Endothelial cell of umbilical vein (primary cell): Measurements from ENCODE around the gene MYCBP2. TPM values are rescaled to one million over a fixed set of nuclear protein-coding genes. Genes with fewer than 3 reads are reported as not detected.

ENCODE experiments used
- BruUV-seq: library from RNA; stranded (reverse); fragments of 400-500 nt; replicated peaks from 2 replicates; lab custom pipeline; 2021; lab: Mats Ljungman, UMichigan
- CTCF ChIA-PET: fragments of 300-600, 350-600 bp; sonication (Branson Sonifier 250); formaldehyde crosslinking; loops from one replicate; lab custom pipeline; 2021; ENCODE audit warnings: antibody characterized with exemption, inconsistent platforms; lab: Charles Lee
- POLR2A ChIA-PET: fragments of 300-600, 350-600 bp; sonication (Branson Sonifier 250); formaldehyde crosslinking; loops from one replicate; lab custom pipeline; 2021; ENCODE audit warnings: antibody characterized with exemption, inconsistent platforms; lab: Charles Lee
- DNase-seq: peaks from one replicate; pipeline ENCODE4 v3.0.0-alpha.2; 2011; ENCODE audit warnings: low read depth, low spot score
- FAIRE-seq: peaks from 2 replicates; lab custom pipeline; 2011; peaks lifted over from hg19 to GRCh38; lab: Jason Lieb, UNC
- H2AFZ ChIP-seq: 2 replicates; pipeline ENCODE4 v1.6.0; 2012; ENCODE audit warnings: low read depth, low read length, control low read depth, inconsistent platforms
- H3K27ac ChIP-seq: 2 replicates; pipeline ENCODE4 v1.5.1; 2011; ENCODE audit warnings: low read depth, mild to moderate bottlenecking, control low read depth, low read length, moderate library complexity; ENCODE audit not compliant: insufficient read depth
- H3K27me3 ChIP-seq, 2 experiments: 2 replicates each; pipeline versions ENCODE4 v1.6.0 to v1.6.1; 2011; ENCODE audit warnings: low read length in 2 of 2, mixed read lengths in 1 of 2; ENCODE audit not compliant: control insufficient read depth in 2 of 2, insufficient read depth in 2 of 2
- H3K36me3 ChIP-seq, 2 experiments: 2 replicates in 1 of 2; 3 replicates in 1 of 2; pipeline ENCODE4 v1.5.1; 2011; ENCODE audit warnings: low read length in 2 of 2, mild to moderate bottlenecking in 1 of 2, moderate library complexity in 1 of 2; ENCODE audit not compliant: control insufficient read depth in 2 of 2, insufficient read depth in 2 of 2; ENCODE audit errors: extremely low read depth in 1 of 2
- H3K4me1 ChIP-seq: 3 replicates; pipeline ENCODE4 v1.5.1; 2011; ENCODE audit warnings: mild to moderate bottlenecking, low read length; ENCODE audit not compliant: control insufficient read depth, insufficient read depth; ENCODE audit errors: extremely low read depth
- H3K4me2 ChIP-seq: 2 replicates; pipeline ENCODE4 v1.6.1; 2011; ENCODE audit warnings: low read length, control low read depth, mixed read lengths; ENCODE audit not compliant: insufficient read depth
- H3K4me3 ChIP-seq, 3 experiments: fragments of 200-600 bp in 1 of 3; sonication (generic), shearing (Covaris generic) in 1 of 3; replicated peaks in 1 of 3; 2 replicates each; pipeline ENCODE4 v1.5.1; 2011 to 2016; ENCODE audit warnings: control low read depth in 3 of 3, low read length in 3 of 3, mild to moderate bottlenecking in 2 of 3, inconsistent platforms in 1 of 3, low read depth in 1 of 3, moderate library complexity in 1 of 3; ENCODE audit not compliant: insufficient read depth in 1 of 3
- H3K79me2 ChIP-seq: 2 replicates; pipeline ENCODE4 v1.6.0; 2012; ENCODE audit warnings: low read length, inconsistent platforms; ENCODE audit not compliant: control insufficient read depth, insufficient read depth
- H3K9ac ChIP-seq: replicated peaks from 2 replicates; pipeline ENCODE3; 2011; ENCODE audit warnings: low read length, control low read depth; ENCODE audit not compliant: insufficient read depth; ENCODE audit errors: extremely low read depth
- H3K9me1 ChIP-seq: replicated peaks from 3 replicates; pipeline ENCODE4 v1.6.0; 2011; ENCODE audit warnings: mild to moderate bottlenecking, low read length; ENCODE audit not compliant: control insufficient read depth, insufficient read depth; ENCODE audit errors: extremely low read depth
- H3K9me3 ChIP-seq: replicated peaks from 2 replicates; pipeline ENCODE4 v1.5.1; 2012; ENCODE audit warnings: low read length, inconsistent platforms; ENCODE audit not compliant: control insufficient read depth, insufficient read depth
- H4K20me1 ChIP-seq: replicated peaks from 2 replicates; pipeline ENCODE3; 2011; ENCODE audit warnings: mild to moderate bottlenecking, low read length; ENCODE audit not compliant: control insufficient read depth, insufficient read depth; ENCODE audit errors: extremely low read depth
- CTCF ChIP-seq, 2 donors: IDR thresholded peaks; 1 replicate in 1 of 2; 2 replicates in 1 of 2; pipeline ENCODE4 v1.5.1; 2011; ENCODE audit warnings: low read length in 2 of 2, mild to moderate bottlenecking in 2 of 2, moderate library complexity in 2 of 2, control low read depth in 1 of 2, inconsistent platforms in 1 of 2, low read depth in 1 of 2; ENCODE audit not compliant: insufficient read depth in 1 of 2; ENCODE audit errors: extremely low read depth in 1 of 2
- EZH2 ChIP-seq: IDR thresholded peaks from 2 replicates; pipeline ENCODE4 v1.6.1; 2012; ENCODE audit warnings: borderline replicate concordance, low read depth, mild to moderate bottlenecking, moderate library complexity, low read length, inconsistent platforms; ENCODE audit not compliant: severe bottlenecking
- FOS ChIP-seq: IDR thresholded peaks from 2 replicates; pipeline ENCODE4 v1.6.1; 2011; ENCODE audit warnings: mild to moderate bottlenecking, low read length, moderate library complexity, borderline replicate concordance; ENCODE audit not compliant: insufficient read depth
- GATA2 ChIP-seq: IDR thresholded peaks from 2 replicates; pipeline ENCODE4 v1.7.0; 2011; ENCODE audit warnings: low read depth, mild to moderate bottlenecking, moderate library complexity, mixed read lengths, low read length; ENCODE audit not compliant: insufficient read length, insufficient read depth
- JUN ChIP-seq: IDR thresholded peaks from 2 replicates; pipeline ENCODE4 v1.6.1; 2011; ENCODE audit warnings: borderline replicate concordance, low read depth; ENCODE audit not compliant: insufficient read length, insufficient read depth
- MYC ChIP-seq: IDR thresholded peaks from one replicate; pipeline ENCODE4 v1.6.1; 2011; ENCODE audit warnings: mild to moderate bottlenecking, low read depth, low read length
- POLR2A ChIP-seq: IDR thresholded peaks from 2 replicates; pipeline ENCODE4 v1.6.1; 2012; ENCODE audit warnings: low read depth, mild to moderate bottlenecking, control low read depth, low read length
- POLR2AphosphoS5 ChIP-seq: IDR thresholded peaks from 2 replicates; pipeline ENCODE4 v1.6.1; 2012; ENCODE audit warnings: low read depth, mild to moderate bottlenecking, control low read depth, low read length, moderate library complexity; ENCODE audit not compliant: insufficient read depth
- dilution Hi-C: fragments of 300-500 bp; cut with MboI; formaldehyde crosslinking; loops from one replicate; pipeline ENCODE4 v1.15.0; 2019; ENCODE audit warnings: low sequenced_read_pairs; ENCODE audit not compliant: extremely low pct_ligation_motif_present
- intact Hi-C: fragments of 100-400 bp; cut with micrococcal nuclease; formaldehyde crosslinking; loops from one replicate; pipeline ENCODE4 v1.10.0; 2022
- polyA plus RNA-seq, 4 experiments: library from polyadenylated mRNA; depleted of rRNA in 3 of 4; stranded (reverse) in 3 of 4; unstranded in 1 of 4; fragments of >200 nt; gene quantifications; 2 replicates each; pipeline versions ENCODE4 v1.2.1 to v1.2.3, GENCODE V29; 2011 to 2012; ENCODE audit warnings: missing spikeins in 1 of 4
- total RNA-seq: library from RNA; stranded (reverse); gene quantifications from 2 replicates; pipeline ENCODE4 v1.2.3, GENCODE V29; 2021
- TF ChIP-seq, protein P1 (sequence below): IDR thresholded peaks from 2 replicates; pipeline ENCODE4 v1.6.1; 2011; ENCODE audit not compliant: insufficient read depth, insufficient read length

MYCBP2 gene
- total and polyA plus RNA-seq, 2 donors (not counting 3 experiments of a cell fraction or from before 2014, with no cell fraction given) = 30.5 to 89.8 TPM

DNA sequence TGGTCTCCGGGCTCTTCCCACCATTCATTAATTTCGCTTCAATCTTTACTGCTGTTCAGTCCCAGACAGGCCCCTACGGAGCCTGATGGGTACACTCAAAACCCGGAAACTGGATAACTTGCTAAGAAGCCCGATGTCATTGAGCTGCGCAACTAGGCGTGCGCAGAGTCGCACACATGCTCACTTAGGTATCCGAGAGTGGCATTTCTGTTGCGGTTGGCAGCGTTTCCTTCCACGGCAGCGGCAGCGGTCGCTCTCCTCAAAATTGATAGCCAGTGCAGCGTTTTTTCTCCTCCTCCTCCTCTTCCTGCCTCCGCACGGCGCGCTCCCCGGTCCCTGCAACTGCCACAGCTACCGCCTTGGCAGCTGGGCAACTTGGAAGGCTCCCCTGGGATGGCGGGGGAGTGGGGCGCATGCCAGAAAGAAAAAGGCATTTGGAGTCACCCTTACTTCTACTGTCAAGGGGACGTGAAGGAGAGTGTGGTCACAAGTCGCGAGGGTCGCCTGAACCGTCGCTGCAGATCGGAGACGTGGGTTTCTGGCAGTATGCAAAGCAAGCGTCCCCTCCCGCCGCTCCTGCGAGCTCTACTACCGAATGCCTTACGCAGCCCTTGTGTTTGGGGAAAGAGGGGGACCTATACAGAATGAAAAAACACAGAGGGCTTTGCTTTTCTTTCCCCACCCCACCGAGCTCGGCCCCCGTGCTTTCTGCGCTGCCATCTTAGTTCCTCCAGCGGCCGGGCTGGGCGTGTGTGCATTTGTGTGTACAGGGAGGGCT lies 2.4 kb upstream of the MYCBP2 start:
- FAIRE-seq (peak; percentile 90), DNase-seq (peak; percentile 94)
- ChIA-PET CTCF (interaction anchor here (0.8 to 3.7 kb wide), 4 partner anchors 12 to 164 kb away, joined by 3 to 27 read pairs (median 3); no protein-coding TSS in a partner anchor), POLR2A (interaction anchor here (1.0 kb wide), 1 partner anchor 149 kb away, joined by 3 read pairs; no protein-coding TSS in a partner anchor)
- Histone ChIP-seq H3K27me3 (peaks cover 0 to 5% of the 10 kb centered on the region in 2 experiments), H4K20me1 (no peaks in the 10 kb centered on the region), H3K79me2 (peaks cover 22% of the 10 kb centered on the region), H3K4me1 (peaks cover 31% of the 10 kb centered on the region), H3K4me3 (peak overlapping the region; percentile 67 to 90 (median 69)), H3K9ac (peak overlapping the region; percentile 81), H3K9me1 (no peaks in the 10 kb centered on the region), H2AFZ (peak overlapping the region; percentile 95), H3K4me2 (peak overlapping the region; percentile 98), H3K27ac (peak overlapping the region; percentile 75), H3K36me3 (no peaks in the 10 kb centered on the region), H3K9me3 (no peaks in the 10 kb centered on the region)
- intact Hi-C loops = loop anchor here (1.0 to 5.0 kb wide), 5 partner anchors 147 to 1792 kb away; partner anchors contain the start of genes COMMD6 and SLAIN1
- TF ChIP-seq POLR2AphosphoS5 (peak; percentile 39), FOS (no peak), POLR2A (peak; percentile 9), MYC (peak; percentile 57)
- TF ChIP-seq, protein P1, sequence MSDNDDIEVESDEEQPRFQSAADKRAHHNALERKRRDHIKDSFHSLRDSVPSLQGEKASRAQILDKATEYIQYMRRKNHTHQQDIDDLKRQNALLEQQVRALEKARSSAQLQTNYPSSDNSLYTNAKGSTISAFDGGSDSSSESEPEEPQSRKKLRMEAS = peak; percentile 46
- BruUV-seq = no TSS peak
- dilution Hi-C loops = no loop called here

- POLR2A ChIA-PET = interaction anchor here (1.0 kb wide), 1 partner anchor 149 kb away, joined by 3 read pairs; no protein-coding TSS in a partner anchor
- H3K9ac ChIP-seq = peak overlapping the region; percentile 25
- no TSS peak for BruUV-seq
- H2AFZ ChIP-seq = peak overlapping the region; percentile 95
- H3K4me2 ChIP-seq = peak overlapping the region; percentile 98
- CTCF ChIA-PET = interaction anchor here (0.8 to 3.7 kb wide), 3 partner anchors 12 to 164 kb away, joined by 3 to 27 read pairs (median 3); no protein-coding TSS in a partner anchor
- peaks cover 28% of the 10 kb centered on the region for H3K79me2 ChIP-seq
- H3K27ac ChIP-seq = peak overlapping the region; percentile 75
- FAIRE-seq (no peak), DNase-seq (no peak)
- peak overlapping the region; percentile 67 to 90 (median 69) for H3K4me3 ChIP-seq
- H3K27me3 ChIP-seq = peaks cover 0 to under 1% of the 10 kb centered on the region in 2 experiments
- H3K36me3 ChIP-seq = no peaks in the 10 kb centered on the region
- H3K9me1 ChIP-seq = no peaks in the 10 kb centered on the region
- peaks cover 31% of the 10 kb centered on the region for H3K4me1 ChIP-seq
- no peak for TF ChIP-seq EZH2
- no peak for TF ChIP-seq GATA2
- TF ChIP-seq, protein P1 = no peak
- TF ChIP-seq FOS = no peak
- TF ChIP-seq CTCF (IDR thresholded peaks at IDR 0.05; ENCODE audit: extremely low read depth in 1 of 2, insufficient read depth in 1 of 2, low read depth in 1 of 2, low read length in 2 of 2) = no peak
- TF ChIP-seq JUN = no peak
- no peak for TF ChIP-seq POLR2A
- TF ChIP-seq POLR2AphosphoS5 = no peak
- TF ChIP-seq MYC = no peak
- intact Hi-C loops = loop anchor here (1.0 to 5.0 kb wide), 5 partner anchors 146 to 1791 kb away; partner anchors contain the start of genes COMMD6 and SLAIN1
- no peaks in the 10 kb centered on the region for H3K9me3 ChIP-seq
- dilution Hi-C loops = no loop called here
- no peaks in the 10 kb centered on the region for H4K20me1 ChIP-seq
Measured at GRCh38 chr13:77328819-77329132, 1.9 kb upstream of the MYCBP2 start.
